Lower leg skin (tissue), 4 donors: Measurements from ENCODE around the gene NCOA1. TPM values are rescaled to one million over a fixed set of nuclear protein-coding genes. Genes with fewer than 3 reads are reported as not detected.

Experiments
- DNase-seq, 2 donors: peaks; one replicate each; pipeline ENCODE4 v3.0.0-alpha.2; 2019; ENCODE audit warnings: low spot score in 2 of 2
- H3K4me3 ChIP-seq: fragments of 200-600 bp; sonication (generic); 2 replicates; pipeline ENCODE4 v1.5.1; 2017; ENCODE audit warnings: mild to moderate bottlenecking, low read depth; ENCODE audit not compliant: poor library complexity, severe bottlenecking
- CTCF ChIP-seq, 3 donors: fragments of 450-650 bp; IDR thresholded peaks; one replicate each; pipeline ENCODE4 v1.5.1; 2016; ENCODE audit warnings: antibody characterized with exemption in 3 of 3, mild to moderate bottlenecking in 3 of 3, moderate library complexity in 2 of 3
- POLR2A ChIP-seq, 2 donors: fragments of 450-650 bp; IDR thresholded peaks; one replicate each; pipeline ENCODE4 v1.6.1; 2016 to 2017; ENCODE audit warnings: antibody characterized with exemption in 2 of 2, mild to moderate bottlenecking in 1 of 2, moderate library complexity in 1 of 2
- WGBS, 2 donors: methylation state at CpG; one replicate each; pipeline ENCODE4 v1.1.5; 2018; 5-methylcytosine and 5-hydroxymethylcytosine counted together
- intact Hi-C: fragments of 100-400 bp; cut with DNase I; formaldehyde crosslinking; loops from one replicate; pipeline ENCODE4 v1.15.0; 2023; ENCODE audit warnings: low total_unique reads
- total RNA-seq, 4 donors: library from RNA; depleted of rRNA; stranded (reverse); fragments of >200 nt; gene quantifications; one replicate each; pipeline ENCODE4 v1.1.0, GENCODE V29; 2016

The NCOA1 gene
- total RNA-seq, 4 donors from 2014 or later = 37.9 to 50.1 (median 45.0) TPM

GRCh38 chr2:24496959-24497358 lies 5.9 kb downstream of the NCOA1 start:
- no peak overlapping the region for H3K4me3 ChIP-seq
- WGBS, 2 donors = 80 to 81% methylated on average over 4 of the region's 4 CpGs
- TF ChIP-seq POLR2A (IDR thresholded peaks at IDR 0.05) (no peak), CTCF (IDR thresholded peaks at IDR 0.05) (no peak)
- intact Hi-C loops = no loop called here
- DNase-seq = no peak

- intact Hi-C loops = no loop called here
- DNase-seq = no peak
Observed at GRCh38 chr2:24497685-24498084, 6.6 kb downstream of the NCOA1 start.

GRCh38 chr2:24498121-24498520 lies 7.1 kb downstream of the NCOA1 start:
- DNase-seq = no peak
- intact Hi-C loops = no loop called here
- no peak for TF ChIP-seq POLR2A (IDR thresholded peaks at IDR 0.05)
- TF ChIP-seq CTCF (IDR thresholded peaks at IDR 0.05) = no peak
- 95% methylated on average over 4 of the region's 4 CpGs for whole genome bisulfite sequencing, 2 donors
- no peak overlapping the region for H3K4me3 ChIP-seq

More at GRCh38 chr2:24497685-24498084, 6.6 kb downstream of the NCOA1 start:
- TF ChIP-seq POLR2A (IDR thresholded peaks at IDR 0.05) = no peak
- no peak for TF ChIP-seq CTCF (IDR thresholded peaks at IDR 0.05)
- no peak overlapping the region for H3K4me3 ChIP-seq

- intact Hi-C loops = no loop called here
- H3K4me3 ChIP-seq = no peak overlapping the region
- DNase-seq = no peak
- TF ChIP-seq POLR2A (IDR thresholded peaks at IDR 0.05) (no peak), CTCF (IDR thresholded peaks at IDR 0.05) (no peak)
- 78 to 83% methylated on average over 2 of the region's 2 CpGs for WGBS, 2 donors
Observed at GRCh38 chr2:24501813-24502212, 10.8 kb downstream of the NCOA1 start.

- intact Hi-C loops = no loop called here
- no peak for DNase-seq
- WGBS, 2 donors = 94 to 97% methylated on average over 6 of the region's 6 CpGs
- no peak overlapping the region for H3K4me3 ChIP-seq
- TF ChIP-seq CTCF (IDR thresholded peaks at IDR 0.05) (no peak), POLR2A (IDR thresholded peaks at IDR 0.05) (no peak)
Observed at GRCh38 chr2:24505534-24506275, 14.7 kb downstream of the NCOA1 start.

GRCh38 chr2:24507549-24507948 lies 16.5 kb downstream of the NCOA1 start:
- TF ChIP-seq POLR2A (IDR thresholded peaks at IDR 0.05) = no peak
- TF ChIP-seq CTCF (IDR thresholded peaks at IDR 0.05) = no peak
- no peak overlapping the region for H3K4me3 ChIP-seq
- intact Hi-C loops = no loop called here
- no peak for DNase-seq
- 62 to 73% methylated on average over 4 of the region's 4 CpGs for WGBS, 2 donors
